Epithelial cell of proximal tubule (primary cell): ENCODE data around the gene TFDP1. TPM values are rescaled to one million over a fixed set of nuclear protein-coding genes. Genes with fewer than 3 reads are reported as not detected.

Experiments
- DNase-seq: peaks from one replicate; pipeline ENCODE4 v3.0.0-alpha.2; 2011; ENCODE audit warnings: low read depth
- H3K4me3 ChIP-seq: 2 replicates; pipeline ENCODE4 v1.5.1; 2011; ENCODE audit warnings: low read depth, mild to moderate bottlenecking, low read length
- total RNA-seq: library from RNA; depleted of rRNA; stranded (reverse); fragments of >200 nt; gene quantifications from 2 replicates; pipeline ENCODE4 v1.2.3, GENCODE V29; 2015
- TF ChIP-seq, protein P1 (sequence below): conservative IDR thresholded peaks from 2 replicates; pipeline ENCODE4 v1.5.1; 2012; ENCODE audit warnings: low read depth, mild to moderate bottlenecking, low read length

Gene TFDP1
- total RNA-seq, 1 donor from 2014 or later = 105 TPM

DNA sequence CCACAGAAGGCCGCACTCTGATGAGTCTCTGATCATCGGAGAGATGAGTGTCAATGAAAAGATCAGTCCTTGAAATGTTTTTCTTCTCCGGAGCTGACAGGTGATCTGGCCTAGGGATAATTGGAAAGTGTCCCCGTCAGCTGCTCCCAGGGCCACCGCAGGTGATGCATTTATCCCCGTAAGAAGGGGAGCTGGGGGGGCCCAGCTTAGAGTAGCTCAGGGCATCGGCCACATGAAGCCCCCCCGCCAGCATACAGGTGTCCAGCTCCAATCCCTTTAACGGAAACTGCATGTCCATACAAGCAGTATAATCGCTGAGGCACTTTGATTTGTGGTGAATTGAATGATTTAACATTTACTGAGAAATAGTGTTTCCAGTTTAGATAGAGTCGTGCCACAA lies 45.7 kb downstream of the TFDP1 start:
- H3K4me3 ChIP-seq = no peak overlapping the region
- TF ChIP-seq, protein P1, sequence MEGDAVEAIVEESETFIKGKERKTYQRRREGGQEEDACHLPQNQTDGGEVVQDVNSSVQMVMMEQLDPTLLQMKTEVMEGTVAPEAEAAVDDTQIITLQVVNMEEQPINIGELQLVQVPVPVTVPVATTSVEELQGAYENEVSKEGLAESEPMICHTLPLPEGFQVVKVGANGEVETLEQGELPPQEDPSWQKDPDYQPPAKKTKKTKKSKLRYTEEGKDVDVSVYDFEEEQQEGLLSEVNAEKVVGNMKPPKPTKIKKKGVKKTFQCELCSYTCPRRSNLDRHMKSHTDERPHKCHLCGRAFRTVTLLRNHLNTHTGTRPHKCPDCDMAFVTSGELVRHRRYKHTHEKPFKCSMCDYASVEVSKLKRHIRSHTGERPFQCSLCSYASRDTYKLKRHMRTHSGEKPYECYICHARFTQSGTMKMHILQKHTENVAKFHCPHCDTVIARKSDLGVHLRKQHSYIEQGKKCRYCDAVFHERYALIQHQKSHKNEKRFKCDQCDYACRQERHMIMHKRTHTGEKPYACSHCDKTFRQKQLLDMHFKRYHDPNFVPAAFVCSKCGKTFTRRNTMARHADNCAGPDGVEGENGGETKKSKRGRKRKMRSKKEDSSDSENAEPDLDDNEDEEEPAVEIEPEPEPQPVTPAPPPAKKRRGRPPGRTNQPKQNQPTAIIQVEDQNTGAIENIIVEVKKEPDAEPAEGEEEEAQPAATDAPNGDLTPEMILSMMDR = no peak
- DNase-seq = no peak

DNA sequence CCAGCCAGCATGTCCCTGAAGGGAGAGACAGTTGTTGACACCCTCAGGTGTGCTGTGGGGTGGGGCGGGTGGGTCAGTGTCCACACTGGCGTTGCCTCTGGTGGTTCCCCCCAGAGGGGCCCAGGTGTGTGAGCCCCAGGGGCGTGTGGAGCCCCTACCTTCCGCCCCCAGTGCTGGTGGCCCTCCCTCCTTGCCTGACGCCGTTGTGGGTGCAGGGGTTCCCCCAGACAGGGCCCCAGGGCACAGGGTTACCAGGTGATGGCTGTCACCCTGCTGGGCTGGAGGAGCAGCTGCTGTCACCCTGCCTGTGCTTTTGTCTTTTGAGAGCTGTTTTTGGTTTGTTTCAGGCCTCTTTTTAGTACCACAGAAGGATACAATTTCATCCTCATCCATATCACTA lies 46.3 kb downstream of the TFDP1 start:
- no peak overlapping the region for H3K4me3 ChIP-seq
- TF ChIP-seq, protein P1 = no peak
- no peak for DNase-seq

DNA sequence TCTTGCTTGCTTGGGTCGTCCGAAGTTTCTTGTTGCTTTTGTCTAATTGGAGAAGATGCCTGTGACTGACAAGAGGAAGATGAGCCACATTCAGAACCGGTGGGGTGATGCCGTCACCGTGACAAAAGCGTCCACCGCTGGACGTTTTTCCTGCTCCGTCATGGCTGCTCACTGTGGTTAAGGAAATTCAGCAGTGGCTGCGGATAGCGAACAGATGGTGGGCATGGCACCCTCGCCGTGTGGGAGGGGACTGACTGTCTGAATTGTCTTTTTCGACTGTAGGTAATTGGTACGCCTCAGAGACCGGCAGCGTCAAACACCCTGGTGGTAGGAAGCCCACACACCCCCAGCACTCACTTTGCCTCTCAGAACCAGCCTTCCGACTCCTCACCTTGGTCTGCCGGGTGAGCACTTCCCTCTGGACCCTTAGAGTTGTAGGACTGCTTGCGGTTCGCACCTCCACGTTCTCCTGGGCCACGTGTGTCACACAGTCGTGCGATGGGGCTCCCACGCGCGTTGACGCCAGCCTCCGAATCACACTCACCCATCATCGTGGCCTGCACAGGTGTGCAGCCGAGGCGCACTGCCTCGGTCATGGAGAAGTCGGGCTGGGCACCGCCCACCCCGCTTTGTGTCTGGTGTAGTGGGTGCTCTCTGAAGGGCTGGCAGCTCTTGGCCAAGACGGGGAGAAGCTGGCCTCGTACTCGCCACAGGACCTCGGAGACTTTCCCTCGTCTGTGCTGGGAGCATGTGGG lies 47.0 kb downstream of the TFDP1 start:
- H3K4me3 ChIP-seq = no peak overlapping the region
- DNase-seq = no peak
- TF ChIP-seq, protein P1 = no peak

DNA sequence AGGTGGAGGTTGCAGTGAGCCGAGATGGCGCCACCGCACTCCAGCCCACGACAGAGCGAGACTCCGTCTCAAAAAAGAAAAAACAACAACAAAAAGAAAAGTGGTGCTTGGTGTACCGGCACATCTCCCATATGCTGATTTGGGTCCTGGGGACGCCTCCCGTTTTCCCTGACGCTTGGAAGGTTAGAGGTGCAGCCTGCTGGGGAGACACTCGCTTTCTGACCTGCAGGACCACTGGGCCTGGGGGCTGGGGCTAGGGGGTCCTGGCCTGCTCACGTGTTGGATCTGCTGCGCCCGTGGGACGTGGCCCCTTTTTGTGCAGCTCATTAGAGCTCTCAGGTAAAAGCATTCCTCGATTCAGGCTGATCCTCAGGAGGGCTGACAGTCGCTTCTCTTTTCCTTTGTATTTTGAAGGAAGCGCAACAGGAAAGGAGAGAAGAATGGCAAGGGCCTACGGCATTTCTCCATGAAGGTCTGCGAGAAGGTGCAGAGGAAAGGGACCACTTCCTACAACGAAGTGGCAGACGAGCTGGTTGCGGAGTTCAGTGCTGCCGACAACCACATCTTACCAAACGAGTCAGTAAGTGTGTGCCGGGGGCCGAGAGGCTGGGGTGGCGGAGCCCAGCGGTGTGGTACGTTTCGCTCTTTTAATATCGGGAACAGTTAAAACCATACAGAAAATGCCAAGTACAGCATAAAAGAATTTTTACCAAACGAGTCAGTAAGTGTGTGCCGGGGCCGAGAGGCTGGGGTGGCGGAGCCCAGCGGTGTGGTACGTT lies 48.3 kb downstream of the TFDP1 start:
- TF ChIP-seq, protein P1 = no peak
- no peak for DNase-seq
- no peak overlapping the region for H3K4me3 ChIP-seq

DNA sequence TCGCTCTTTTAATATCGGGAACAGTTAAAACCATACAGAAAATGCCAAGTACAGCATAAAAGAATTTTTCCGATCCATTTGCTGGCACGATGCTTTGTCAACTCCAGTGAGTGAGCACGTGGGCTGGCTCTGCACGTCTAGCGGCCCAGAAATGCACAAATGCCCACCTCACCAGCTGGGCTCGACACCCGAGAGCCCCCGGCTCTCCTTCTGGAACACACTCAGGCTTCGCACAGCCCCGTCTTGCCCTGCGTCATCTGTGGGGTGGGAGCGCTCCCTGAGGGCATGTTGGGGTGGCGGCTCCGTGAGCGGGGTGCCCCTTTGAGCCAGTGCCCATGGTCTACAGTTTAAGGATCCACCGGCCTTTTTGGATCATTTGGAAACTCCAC lies 48.9 kb downstream of the TFDP1 start:
- no peak for DNase-seq
- TF ChIP-seq, protein P1 = no peak
- no peak overlapping the region for H3K4me3 ChIP-seq

DNA sequence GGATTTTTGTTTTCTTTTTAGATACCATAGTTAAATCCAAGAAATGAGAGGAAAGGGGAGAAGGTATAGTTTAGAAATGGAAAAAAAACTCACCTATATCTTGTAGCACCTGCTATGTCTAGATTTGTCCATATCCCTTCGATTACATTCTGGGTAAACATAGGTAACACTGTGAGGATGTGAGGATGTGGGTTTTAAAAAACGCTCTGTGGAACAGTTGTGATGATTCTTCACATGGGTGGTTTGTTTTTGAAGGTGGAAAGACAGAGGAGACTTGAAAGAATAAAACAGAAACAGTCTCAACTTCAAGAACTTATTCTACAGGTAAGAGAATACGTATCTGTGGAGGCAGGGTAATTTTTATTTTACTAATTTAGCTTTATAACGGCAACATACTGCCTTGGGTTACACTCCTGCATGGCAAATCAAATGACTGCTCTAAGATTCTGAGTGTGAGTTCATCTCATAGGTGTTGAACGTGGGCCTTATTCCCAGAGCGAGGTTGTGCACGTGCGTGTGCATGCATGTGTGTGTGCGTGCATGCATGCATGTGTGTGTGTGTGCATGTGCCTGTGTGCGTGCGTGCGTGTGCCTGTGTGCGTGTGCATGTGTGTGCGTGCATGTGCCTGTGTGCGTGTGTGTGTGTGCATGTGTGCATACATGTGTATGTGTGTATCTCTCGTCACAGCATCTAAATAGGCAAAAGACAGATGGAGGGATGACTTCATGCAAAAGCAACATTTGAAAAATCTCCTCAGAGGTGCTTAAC lies 49.9 kb downstream of the TFDP1 start:
- no peak for DNase-seq
- TF ChIP-seq, protein P1 = no peak
- H3K4me3 ChIP-seq = no peak overlapping the region
